ENCODE data around the gene TRERF1.

Gene TRERF1

GRCh38 chr6:42407379-42407778, 44.3 kb downstream of the TRERF1 start:
- TF ChIP-seq ZNF274 (IDR thresholded peaks at IDR 0.05; ENCODE audit: low read depth, low read length), result no peak
- TF ChIP-seq SUZ12 (IDR thresholded peaks at IDR 0.05; ENCODE audit: extremely low read depth, insufficient read depth, insufficient read length), result no peak
- no peak for TF ChIP-seq YY1 (IDR thresholded peaks at IDR 0.05; ENCODE audit: insufficient read depth, insufficient read length)
- H3K9me3 ChIP-seq (ENCODE audit: insufficient read depth, low read length), result no peaks in the 10 kb centered on the region
- H3K4me3 ChIP-seq (ENCODE audit: insufficient read length, low read depth), result no peak overlapping the region
- H3K4me1 ChIP-seq (ENCODE audit: insufficient read depth, insufficient read length), result peaks cover 14% of the 10 kb centered on the region
- H3K27me3 ChIP-seq (ENCODE audit: insufficient read depth, insufficient read length), result no peaks in the 10 kb centered on the region
- DNase-seq (ENCODE audit: low read depth, low spot score), result no peak
- no peak overlapping the region for H3K9ac ChIP-seq (ENCODE audit: insufficient read length, low read depth)
- H3K36me3 ChIP-seq (ENCODE audit: insufficient read depth, insufficient read length, low read length), result no peaks in the 10 kb centered on the region

- H3K36me3 ChIP-seq (ENCODE audit: insufficient read depth, insufficient read length, low read length), result no peaks in the 10 kb centered on the region
- no peak overlapping the region for H3K4me3 ChIP-seq (ENCODE audit: insufficient read length, low read depth)
- no peaks in the 10 kb centered on the region for H3K27me3 ChIP-seq (ENCODE audit: insufficient read depth, insufficient read length)
- H3K9me3 ChIP-seq (ENCODE audit: insufficient read depth, low read length), result no peaks in the 10 kb centered on the region
- H3K4me1 ChIP-seq (ENCODE audit: insufficient read depth, insufficient read length), result peaks cover 14% of the 10 kb centered on the region
- H3K9ac ChIP-seq (ENCODE audit: insufficient read length, low read depth), result no peak overlapping the region
- no peak for DNase-seq (ENCODE audit: low read depth, low spot score)
- TF ChIP-seq SUZ12 (IDR thresholded peaks at IDR 0.05; ENCODE audit: extremely low read depth, insufficient read depth, insufficient read length) (no peak), YY1 (IDR thresholded peaks at IDR 0.05; ENCODE audit: insufficient read depth, insufficient read length) (no peak), ZNF274 (IDR thresholded peaks at IDR 0.05; ENCODE audit: low read depth, low read length) (no peak)
These were observed 45.1 kb downstream of the TRERF1 start for GRCh38 chr6:42406306-42407280.

GRCh38 chr6:42405021-42405420, 46.7 kb downstream of the TRERF1 start:
- Histone ChIP-seq H3K4me3 (ENCODE audit: insufficient read length, low read depth) (no peak overlapping the region), H3K9ac (ENCODE audit: insufficient read length, low read depth) (no peak overlapping the region), H3K27me3 (ENCODE audit: insufficient read depth, insufficient read length) (no peaks in the 10 kb centered on the region), H3K36me3 (ENCODE audit: insufficient read depth, insufficient read length, low read length) (no peaks in the 10 kb centered on the region), H3K9me3 (ENCODE audit: insufficient read depth, low read length) (no peaks in the 10 kb centered on the region), H3K4me1 (ENCODE audit: insufficient read depth, insufficient read length) (peaks cover 14% of the 10 kb centered on the region)
- TF ChIP-seq ZNF274 (IDR thresholded peaks at IDR 0.05; ENCODE audit: low read depth, low read length) (no peak), YY1 (IDR thresholded peaks at IDR 0.05; ENCODE audit: insufficient read depth, insufficient read length) (no peak)
- peak; percentile 46 for DNase-seq (ENCODE audit: low read depth, low spot score)

- Histone ChIP-seq H3K9me3 (ENCODE audit: insufficient read depth, low read length) (no peaks in the 10 kb centered on the region), H3K9ac (ENCODE audit: insufficient read length, low read depth) (no peak overlapping the region)
These were observed 47.2 kb downstream of the TRERF1 start for GRCh38 chr6:42404484-42404883.

GRCh38 chr6:42403831-42404230, 47.9 kb downstream of the TRERF1 start:
- H3K9me3 ChIP-seq (ENCODE audit: insufficient read depth, low read length), result no peaks in the 10 kb centered on the region
- H3K4me1 ChIP-seq (ENCODE audit: insufficient read depth, insufficient read length), result peaks cover 14% of the 10 kb centered on the region
- no peak for DNase-seq (ENCODE audit: low read depth, low spot score)
- no peak for TF ChIP-seq SUZ12 (IDR thresholded peaks at IDR 0.05; ENCODE audit: extremely low read depth, insufficient read depth, insufficient read length)
- no peak for TF ChIP-seq YY1 (IDR thresholded peaks at IDR 0.05; ENCODE audit: insufficient read depth, insufficient read length)
- no peak for TF ChIP-seq ZNF274 (IDR thresholded peaks at IDR 0.05; ENCODE audit: low read depth, low read length)
- H3K9ac ChIP-seq (ENCODE audit: insufficient read length, low read depth), result peak overlapping the region; percentile 66
- H3K36me3 ChIP-seq (ENCODE audit: insufficient read depth, insufficient read length, low read length), result no peaks in the 10 kb centered on the region
- H3K27me3 ChIP-seq (ENCODE audit: insufficient read depth, insufficient read length), result no peaks in the 10 kb centered on the region
- no peak overlapping the region for H3K4me3 ChIP-seq (ENCODE audit: insufficient read length, low read depth)

More at GRCh38 chr6:42404484-42404883, 47.2 kb downstream of the TRERF1 start:
- Histone ChIP-seq H3K27me3 (ENCODE audit: insufficient read depth, insufficient read length) (no peaks in the 10 kb centered on the region), H3K36me3 (ENCODE audit: insufficient read depth, insufficient read length, low read length) (no peaks in the 10 kb centered on the region), H3K4me3 (ENCODE audit: insufficient read length, low read depth) (no peak overlapping the region), H3K4me1 (ENCODE audit: insufficient read depth, insufficient read length) (peaks cover 14% of the 10 kb centered on the region)
- peak; percentile 60 for DNase-seq (ENCODE audit: low read depth, low spot score)
- no peak for TF ChIP-seq YY1 (IDR thresholded peaks at IDR 0.05; ENCODE audit: insufficient read depth, insufficient read length)
- TF ChIP-seq SUZ12 (IDR thresholded peaks at IDR 0.05; ENCODE audit: extremely low read depth, insufficient read depth, insufficient read length), result no peak
- TF ChIP-seq ZNF274 (IDR thresholded peaks at IDR 0.05; ENCODE audit: low read depth, low read length), result no peak

- TF ChIP-seq SUZ12 (IDR thresholded peaks at IDR 0.05; ENCODE audit: extremely low read depth, insufficient read depth, insufficient read length), result no peak
- no peak for TF ChIP-seq ZNF274 (IDR thresholded peaks at IDR 0.05; ENCODE audit: low read depth, low read length)
- no peak for TF ChIP-seq YY1 (IDR thresholded peaks at IDR 0.05; ENCODE audit: insufficient read depth, insufficient read length)
- no peak for DNase-seq (ENCODE audit: low read depth, low spot score)
- H3K36me3 ChIP-seq (ENCODE audit: insufficient read depth, insufficient read length, low read length), result no peaks in the 10 kb centered on the region
- no peaks in the 10 kb centered on the region for H3K9me3 ChIP-seq (ENCODE audit: insufficient read depth, low read length)
- no peak overlapping the region for H3K9ac ChIP-seq (ENCODE audit: insufficient read length, low read depth)
- H3K27me3 ChIP-seq (ENCODE audit: insufficient read depth, insufficient read length), result no peaks in the 10 kb centered on the region
- no peak overlapping the region for H3K4me3 ChIP-seq (ENCODE audit: insufficient read length, low read depth)
- H3K4me1 ChIP-seq (ENCODE audit: insufficient read depth, insufficient read length), result peaks cover 14% of the 10 kb centered on the region
These were observed 48.3 kb downstream of the TRERF1 start for GRCh38 chr6:42403421-42403820.

GRCh38 chr6:42402184-42402583, 49.5 kb downstream of the TRERF1 start:
- H3K9ac ChIP-seq (ENCODE audit: insufficient read length, low read depth), result peak overlapping the region; percentile 11
- no peak for TF ChIP-seq ZNF274 (IDR thresholded peaks at IDR 0.05; ENCODE audit: low read depth, low read length)
- no peak for TF ChIP-seq YY1 (IDR thresholded peaks at IDR 0.05; ENCODE audit: insufficient read depth, insufficient read length)
- no peak for TF ChIP-seq SUZ12 (IDR thresholded peaks at IDR 0.05; ENCODE audit: extremely low read depth, insufficient read depth, insufficient read length)
- H3K9me3 ChIP-seq (ENCODE audit: insufficient read depth, low read length), result no peaks in the 10 kb centered on the region
- no peaks in the 10 kb centered on the region for H3K27me3 ChIP-seq (ENCODE audit: insufficient read depth, insufficient read length)
- H3K4me1 ChIP-seq (ENCODE audit: insufficient read depth, insufficient read length), result peaks cover 14% of the 10 kb centered on the region
- H3K4me3 ChIP-seq (ENCODE audit: insufficient read length, low read depth), result no peak overlapping the region
- no peaks in the 10 kb centered on the region for H3K36me3 ChIP-seq (ENCODE audit: insufficient read depth, insufficient read length, low read length)
- no peak for DNase-seq (ENCODE audit: low read depth, low spot score)

All from NT2/D1 (cell line).